ENCODE data around the gene POLR3H.
"Not testable (repeated sequence)": the region's sequence is repeated elsewhere in the genome, so short reads cannot be mapped to it uniquely, and the experiment has no call there.

Gene POLR3H

GRCh38 chr22:41562461-41562860 lies 18.2 kb upstream of the POLR3H start:
- Histone ChIP-seq H3K79me2 (ENCODE audit: low read length) (no peaks in the 10 kb centered on the region), H4K20me1 (ENCODE audit: insufficient read depth, low read length) (no peaks in the 10 kb centered on the region), H3K4me2 (ENCODE audit: low read depth, low read length) (no peak overlapping the region), H3K4me3 (ENCODE audit: low read length) (no peak overlapping the region), H3K27ac (ENCODE audit: low read length) (no peak overlapping the region), H3K9ac (ENCODE audit: low read length) (no peak overlapping the region), H2AFZ (ENCODE audit: low read length) (no peak overlapping the region), H3F3A (ENCODE audit: insufficient read depth, low read length) (peaks cover 3% of the 10 kb centered on the region; the same call in 1 of the 2 replicates), H3K9me2 (replicated peaks; ENCODE audit: insufficient read depth, low read length) (no peaks in the 10 kb centered on the region), H3K9me3 (replicated peaks; ENCODE audit: insufficient read depth, low read length) (no peaks in the 10 kb centered on the region), H3K27me3 (replicated peaks; ENCODE audit: insufficient read depth, low read length) (no peaks in the 10 kb centered on the region), H3K4me1 (ENCODE audit: low read length) (peaks cover 8% of the 10 kb centered on the region), H3K36me3 (replicated peaks; ENCODE audit: insufficient read depth, low read length) (no peaks in the 10 kb centered on the region)
- TF ChIP-seq EZH2 (optimal IDR thresholded peaks at IDR 0.05; ENCODE audit: low read depth, low read length), result no peak
- DNase-seq, result no peak

DNA sequence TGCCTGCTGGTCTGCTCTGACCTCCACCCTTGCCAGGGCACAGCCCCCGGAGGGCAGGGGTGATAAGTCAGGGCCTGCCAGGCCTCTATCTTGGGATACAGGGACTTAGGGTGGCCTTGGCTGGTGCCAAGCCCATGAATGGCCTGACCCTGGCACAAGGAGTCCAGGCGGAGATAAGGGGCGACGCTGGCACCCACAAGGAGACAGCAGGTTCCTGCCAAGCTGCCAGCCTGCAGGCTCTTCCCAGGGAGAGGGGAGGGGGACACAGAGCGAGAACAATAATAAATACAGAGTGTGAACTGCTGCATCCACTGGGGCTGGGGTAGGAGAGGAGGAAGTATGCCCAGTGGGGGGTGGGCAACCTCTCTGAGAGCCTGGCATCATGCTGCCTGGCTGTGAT lies 17.5 kb upstream of the POLR3H start:
- Histone ChIP-seq H4K20me1 (ENCODE audit: insufficient read depth, low read length) (no peaks in the 10 kb centered on the region), H2AFZ (ENCODE audit: low read length) (no peak overlapping the region), H3K36me3 (replicated peaks; ENCODE audit: insufficient read depth, low read length) (no peaks in the 10 kb centered on the region), H3K79me2 (ENCODE audit: low read length) (no peaks in the 10 kb centered on the region), H3K9me2 (replicated peaks; ENCODE audit: insufficient read depth, low read length) (no peaks in the 10 kb centered on the region), H3K4me1 (ENCODE audit: low read length) (peaks cover 13% of the 10 kb centered on the region), H3K27ac (ENCODE audit: low read length) (no peak overlapping the region), H3K4me3 (ENCODE audit: low read length) (no peak overlapping the region), H3F3A (ENCODE audit: insufficient read depth, low read length) (peaks cover 8% of the 10 kb centered on the region), H3K4me2 (ENCODE audit: low read depth, low read length) (no peak overlapping the region), H3K27me3 (replicated peaks; ENCODE audit: insufficient read depth, low read length) (no peaks in the 10 kb centered on the region), H3K9me3 (replicated peaks; ENCODE audit: insufficient read depth, low read length) (no peaks in the 10 kb centered on the region), H3K9ac (ENCODE audit: low read length) (no peak overlapping the region)
- TF ChIP-seq, protein P1, sequence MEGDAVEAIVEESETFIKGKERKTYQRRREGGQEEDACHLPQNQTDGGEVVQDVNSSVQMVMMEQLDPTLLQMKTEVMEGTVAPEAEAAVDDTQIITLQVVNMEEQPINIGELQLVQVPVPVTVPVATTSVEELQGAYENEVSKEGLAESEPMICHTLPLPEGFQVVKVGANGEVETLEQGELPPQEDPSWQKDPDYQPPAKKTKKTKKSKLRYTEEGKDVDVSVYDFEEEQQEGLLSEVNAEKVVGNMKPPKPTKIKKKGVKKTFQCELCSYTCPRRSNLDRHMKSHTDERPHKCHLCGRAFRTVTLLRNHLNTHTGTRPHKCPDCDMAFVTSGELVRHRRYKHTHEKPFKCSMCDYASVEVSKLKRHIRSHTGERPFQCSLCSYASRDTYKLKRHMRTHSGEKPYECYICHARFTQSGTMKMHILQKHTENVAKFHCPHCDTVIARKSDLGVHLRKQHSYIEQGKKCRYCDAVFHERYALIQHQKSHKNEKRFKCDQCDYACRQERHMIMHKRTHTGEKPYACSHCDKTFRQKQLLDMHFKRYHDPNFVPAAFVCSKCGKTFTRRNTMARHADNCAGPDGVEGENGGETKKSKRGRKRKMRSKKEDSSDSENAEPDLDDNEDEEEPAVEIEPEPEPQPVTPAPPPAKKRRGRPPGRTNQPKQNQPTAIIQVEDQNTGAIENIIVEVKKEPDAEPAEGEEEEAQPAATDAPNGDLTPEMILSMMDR (IDR thresholded peaks at IDR 0.05; ENCODE audit: low read length), result no peak
- TF ChIP-seq EZH2phosphoT487 (IDR thresholded peaks at IDR 0.05; ENCODE audit: low read length) (no peak), EZH2 (optimal IDR thresholded peaks at IDR 0.05; ENCODE audit: low read depth, low read length) (no peak)
- no peak for DNase-seq

- Histone ChIP-seq H3K4me2 (ENCODE audit: low read depth, low read length) (peak overlapping the region; percentile 68; the same call in 1 of the 2 replicates), H3K9ac (ENCODE audit: low read length) (no peak overlapping the region), H3K4me1 (ENCODE audit: low read length) (peaks cover 17% of the 10 kb centered on the region)
Observed at GRCh38 chr22:41561335-41561734, 17.1 kb upstream of the POLR3H start.

DNA sequence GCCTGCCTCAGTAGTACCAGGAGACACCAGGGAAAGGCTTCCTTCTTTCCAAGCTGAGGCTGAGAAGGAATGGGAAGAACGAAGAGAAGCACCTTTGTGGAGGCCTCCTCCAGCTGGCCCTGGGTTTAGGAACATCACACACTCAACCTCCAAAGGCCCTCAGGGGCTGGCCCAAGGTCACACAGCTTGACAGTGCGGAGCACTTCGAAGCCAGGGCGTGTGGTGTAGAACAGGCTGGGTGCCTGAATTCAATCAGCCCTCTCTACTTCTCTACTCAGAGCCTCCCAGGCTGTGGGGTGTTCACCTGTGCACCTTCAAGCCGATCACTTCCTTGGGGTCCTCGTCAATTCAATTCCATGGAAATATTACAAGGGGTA lies 15.8 kb upstream of the POLR3H start:
- no peak overlapping the region; the same call in 1 of the 2 replicates for H3K9ac ChIP-seq (ENCODE audit: low read length)
- peak overlapping the region; percentile 46 for H2AFZ ChIP-seq (ENCODE audit: low read length)
- peak overlapping the region; percentile 37; the same call in 1 of the 2 replicates for H3K27ac ChIP-seq (ENCODE audit: low read length)
- peak overlapping the region; percentile 68; the same call in 1 of the 2 replicates for H3K4me2 ChIP-seq (ENCODE audit: low read depth, low read length)
- H3K79me2 ChIP-seq (ENCODE audit: low read length), result no peaks in the 10 kb centered on the region
- no peaks in the 10 kb centered on the region for H3K9me2 ChIP-seq (replicated peaks; ENCODE audit: insufficient read depth, low read length)
- H3K9me3 ChIP-seq (replicated peaks; ENCODE audit: insufficient read depth, low read length), result no peaks in the 10 kb centered on the region
- peaks cover 8% of the 10 kb centered on the region for H3F3A ChIP-seq (ENCODE audit: insufficient read depth, low read length)
- DNase-seq, result peak; percentile 6
- peak overlapping the region; percentile 30; the same call in 1 of the 2 replicates for H3K4me3 ChIP-seq (ENCODE audit: low read length)
- TF ChIP-seq EZH2phosphoT487 (IDR thresholded peaks at IDR 0.05; ENCODE audit: low read length), result no peak
- TF ChIP-seq EZH2 (optimal IDR thresholded peaks at IDR 0.05; ENCODE audit: low read depth, low read length), result no peak
- TF ChIP-seq, protein P1 (IDR thresholded peaks at IDR 0.05; ENCODE audit: low read length), result no peak
- no peaks in the 10 kb centered on the region for H4K20me1 ChIP-seq (ENCODE audit: insufficient read depth, low read length)
- H3K36me3 ChIP-seq (replicated peaks; ENCODE audit: insufficient read depth, low read length), result no peaks in the 10 kb centered on the region
- H3K4me1 ChIP-seq (ENCODE audit: low read length), result peaks cover 19% of the 10 kb centered on the region
- H3K27me3 ChIP-seq (replicated peaks; ENCODE audit: insufficient read depth, low read length), result no peaks in the 10 kb centered on the region

More at GRCh38 chr22:41561335-41561734, 17.1 kb upstream of the POLR3H start:
- Histone ChIP-seq H3K9me3 (replicated peaks; ENCODE audit: insufficient read depth, low read length) (no peaks in the 10 kb centered on the region), H4K20me1 (ENCODE audit: insufficient read depth, low read length) (no peaks in the 10 kb centered on the region), H3K27me3 (replicated peaks; ENCODE audit: insufficient read depth, low read length) (no peaks in the 10 kb centered on the region), H3K79me2 (ENCODE audit: low read length) (no peaks in the 10 kb centered on the region), H3K4me3 (ENCODE audit: low read length) (no peak overlapping the region), H2AFZ (ENCODE audit: low read length) (peak overlapping the region; percentile 46), H3K27ac (ENCODE audit: low read length) (no peak overlapping the region), H3F3A (ENCODE audit: insufficient read depth, low read length) (peaks cover 8% of the 10 kb centered on the region), H3K9me2 (replicated peaks; ENCODE audit: insufficient read depth, low read length) (no peaks in the 10 kb centered on the region), H3K36me3 (replicated peaks; ENCODE audit: insufficient read depth, low read length) (no peaks in the 10 kb centered on the region)
- no peak for DNase-seq
- TF ChIP-seq, protein P1 (IDR thresholded peaks at IDR 0.05; ENCODE audit: low read length), result no peak
- no peak for TF ChIP-seq EZH2phosphoT487 (IDR thresholded peaks at IDR 0.05; ENCODE audit: low read length)

GRCh38 chr22:41558241-41558630 lies 14.0 kb upstream of the POLR3H start:
- peaks cover 19% of the 10 kb centered on the region for H3K4me1 ChIP-seq (ENCODE audit: low read length)
- not testable (repeated sequence) for H2AFZ ChIP-seq (ENCODE audit: low read length); H3K9me3 ChIP-seq (replicated peaks; ENCODE audit: insufficient read depth, low read length); H4K20me1 ChIP-seq (ENCODE audit: insufficient read depth, low read length); H3K4me2 ChIP-seq (ENCODE audit: low read depth, low read length); H3K27ac ChIP-seq (ENCODE audit: low read length); H3K9me2 ChIP-seq (replicated peaks; ENCODE audit: insufficient read depth, low read length); H3K79me2 ChIP-seq (ENCODE audit: low read length); H3K36me3 ChIP-seq (replicated peaks; ENCODE audit: insufficient read depth, low read length); H3K4me3 ChIP-seq (ENCODE audit: low read length); H3F3A ChIP-seq (ENCODE audit: insufficient read depth, low read length); DNase-seq; H3K9ac ChIP-seq (ENCODE audit: low read length); H3K27me3 ChIP-seq (replicated peaks; ENCODE audit: insufficient read depth, low read length)
